ENCODE data around the gene EARS2. TPM values are rescaled to one million over a fixed set of nuclear protein-coding genes. Genes with fewer than 3 reads are reported as not detected.

The EARS2 gene
- total and polyA plus RNA-seq, 2 donors (not counting 1 experiment from before 2014, with no cell fraction given): 27.3 to 40.3 TPM

DNA sequence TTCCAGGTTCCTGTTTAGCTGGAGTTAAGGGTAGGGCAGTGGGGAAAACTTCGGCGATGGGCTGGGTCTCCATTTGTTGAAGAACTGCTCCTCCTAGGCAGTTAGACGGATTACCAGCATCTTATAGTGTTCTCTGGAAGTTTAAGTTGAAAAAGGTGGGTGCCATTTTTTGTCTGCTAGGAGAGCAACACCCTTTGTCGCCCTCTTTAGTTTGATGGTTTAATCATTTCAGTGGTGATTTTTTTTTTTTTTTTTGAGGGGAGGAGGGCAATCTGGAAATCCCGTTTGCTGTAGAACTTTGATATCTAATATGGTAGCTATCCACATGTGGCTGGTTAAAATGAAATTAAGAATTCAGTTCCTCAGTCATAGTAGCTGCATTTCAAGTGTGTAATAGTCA is 4.4 kb upstream of the EARS2 start:
- peaks cover 23% of the 10 kb centered on the region for H3K36me3 ChIP-seq (ENCODE audit: control insufficient read depth, insufficient read depth, low read length)
- H3K27me3 ChIP-seq (ENCODE audit: control insufficient read depth, insufficient read depth, low read length): no peaks in the 10 kb centered on the region

DNA sequence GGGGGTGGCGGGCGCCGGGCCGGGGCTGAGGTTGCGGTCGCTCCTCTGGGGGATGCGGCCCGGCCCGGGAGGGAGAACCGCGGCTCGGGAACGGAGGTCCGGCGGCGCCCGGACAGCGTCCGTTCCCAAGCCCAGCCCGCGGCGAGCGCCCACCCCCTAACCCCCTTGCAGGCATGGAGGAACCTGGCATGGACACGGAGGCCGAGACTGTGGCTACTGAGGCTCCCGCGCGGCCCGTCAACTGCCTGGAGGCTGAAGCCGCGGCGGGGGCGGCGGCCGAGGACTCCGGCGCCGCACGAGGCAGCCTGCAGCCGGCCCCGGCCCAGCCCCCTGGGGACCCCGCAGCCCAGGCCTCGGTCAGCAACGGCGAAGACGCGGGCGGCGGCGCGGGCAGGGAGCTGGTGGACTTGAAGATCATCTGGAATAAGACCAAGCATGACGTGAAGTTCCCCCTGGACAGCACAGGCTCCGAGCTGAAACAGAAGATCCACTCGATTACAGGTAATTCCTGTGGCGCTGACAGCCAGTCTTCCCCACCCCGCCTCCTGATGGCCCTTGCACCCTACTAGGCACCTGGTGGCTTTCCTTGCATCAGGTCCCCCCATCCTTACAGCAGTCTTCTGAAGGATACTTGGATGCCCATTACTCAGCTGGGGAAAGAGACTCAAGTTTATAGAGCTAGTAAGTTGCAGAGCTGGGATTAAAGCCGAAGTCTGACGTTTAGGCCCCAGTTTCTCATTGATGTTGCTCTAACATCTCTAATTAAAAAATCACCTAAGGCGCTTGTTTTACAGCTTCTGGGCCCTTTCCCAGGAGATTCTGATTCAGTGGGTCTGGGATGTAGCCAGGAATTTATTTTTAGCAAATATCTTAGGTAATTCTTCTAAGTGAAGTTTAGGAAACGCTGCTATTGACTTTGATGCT is 891 bp upstream of the EARS2 start:
- H4K20me1 ChIP-seq (ENCODE audit: control insufficient read depth, extremely low read depth, insufficient read depth, low read length): no peaks in the 10 kb centered on the region
- TF ChIP-seq, protein P1, sequence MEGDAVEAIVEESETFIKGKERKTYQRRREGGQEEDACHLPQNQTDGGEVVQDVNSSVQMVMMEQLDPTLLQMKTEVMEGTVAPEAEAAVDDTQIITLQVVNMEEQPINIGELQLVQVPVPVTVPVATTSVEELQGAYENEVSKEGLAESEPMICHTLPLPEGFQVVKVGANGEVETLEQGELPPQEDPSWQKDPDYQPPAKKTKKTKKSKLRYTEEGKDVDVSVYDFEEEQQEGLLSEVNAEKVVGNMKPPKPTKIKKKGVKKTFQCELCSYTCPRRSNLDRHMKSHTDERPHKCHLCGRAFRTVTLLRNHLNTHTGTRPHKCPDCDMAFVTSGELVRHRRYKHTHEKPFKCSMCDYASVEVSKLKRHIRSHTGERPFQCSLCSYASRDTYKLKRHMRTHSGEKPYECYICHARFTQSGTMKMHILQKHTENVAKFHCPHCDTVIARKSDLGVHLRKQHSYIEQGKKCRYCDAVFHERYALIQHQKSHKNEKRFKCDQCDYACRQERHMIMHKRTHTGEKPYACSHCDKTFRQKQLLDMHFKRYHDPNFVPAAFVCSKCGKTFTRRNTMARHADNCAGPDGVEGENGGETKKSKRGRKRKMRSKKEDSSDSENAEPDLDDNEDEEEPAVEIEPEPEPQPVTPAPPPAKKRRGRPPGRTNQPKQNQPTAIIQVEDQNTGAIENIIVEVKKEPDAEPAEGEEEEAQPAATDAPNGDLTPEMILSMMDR (conservative IDR thresholded peaks at IDR 0.05 in 1 of 2, IDR thresholded peaks at IDR 0.05 in 1 of 2; ENCODE audit: low read depth in 1 of 2, low read length in 2 of 2): no peak
- TF ChIP-seq EZH2 (IDR thresholded peaks at IDR 0.05; ENCODE audit: low read length, missing control alignments): no peak
- peak overlapping the region; percentile 95 for H3K4me2 ChIP-seq (ENCODE audit: extremely low read depth, insufficient read depth, low read length)
- H3K36me3 ChIP-seq (ENCODE audit: control insufficient read depth, insufficient read depth, low read length): peaks cover 16% of the 10 kb centered on the region
- H2AFZ ChIP-seq (ENCODE audit: low read length): peak overlapping the region; percentile 31
- DNase-seq (ENCODE audit: low read depth in 2 of 2): peak; percentile 36 to 52
- no peaks in the 10 kb centered on the region for H3K9me3 ChIP-seq (ENCODE audit: control insufficient read depth, insufficient read depth, low read depth, low read length)
- H3K79me2 ChIP-seq (ENCODE audit: control insufficient read depth, insufficient read depth, low read length): peaks cover 34% of the 10 kb centered on the region
- peak overlapping the region; percentile 89 for H3K27ac ChIP-seq (ENCODE audit: insufficient read depth, low read length)
- H3K4me1 ChIP-seq (ENCODE audit: control insufficient read depth, extremely low read depth, insufficient read depth, low read length): no peaks in the 10 kb centered on the region
- H3K4me3 ChIP-seq (replicated peaks in 1 of 4; ENCODE audit: control extremely low read depth in 1 of 4, insufficient read depth in 1 of 4, low read depth in 3 of 4, low read length in 4 of 4): peak overlapping the region; percentile 87 to 98 (median 94)
- no peaks in the 10 kb centered on the region for H3K27me3 ChIP-seq (ENCODE audit: control insufficient read depth, insufficient read depth, low read length)
- peak overlapping the region; percentile 89 for H3K9ac ChIP-seq (ENCODE audit: insufficient read depth, low read length)

More for the DNA sequence above, 4.4 kb upstream of the EARS2 start:
- no peaks in the 10 kb centered on the region for H3K4me1 ChIP-seq (ENCODE audit: control insufficient read depth, extremely low read depth, insufficient read depth, low read length)
- H4K20me1 ChIP-seq (ENCODE audit: control insufficient read depth, extremely low read depth, insufficient read depth, low read length): no peaks in the 10 kb centered on the region
- H3K4me2 ChIP-seq (ENCODE audit: extremely low read depth, insufficient read depth, low read length): no peak overlapping the region
- no peak overlapping the region for H3K9ac ChIP-seq (ENCODE audit: insufficient read depth, low read length)
- peaks cover 34% of the 10 kb centered on the region for H3K79me2 ChIP-seq (ENCODE audit: control insufficient read depth, insufficient read depth, low read length)
- no peak for DNase-seq (ENCODE audit: low read depth in 2 of 2)
- no peak overlapping the region for H3K4me3 ChIP-seq (replicated peaks in 1 of 4; ENCODE audit: control extremely low read depth in 1 of 4, insufficient read depth in 1 of 4, low read depth in 3 of 4, low read length in 4 of 4)
- no peaks in the 10 kb centered on the region for H3K9me3 ChIP-seq (ENCODE audit: control insufficient read depth, insufficient read depth, low read depth, low read length)
- TF ChIP-seq, protein P1 (conservative IDR thresholded peaks at IDR 0.05 in 1 of 2, IDR thresholded peaks at IDR 0.05 in 1 of 2; ENCODE audit: low read depth in 1 of 2, low read length in 2 of 2): no peak
- no peak for TF ChIP-seq EZH2 (IDR thresholded peaks at IDR 0.05; ENCODE audit: low read length, missing control alignments)
- no peak overlapping the region for H2AFZ ChIP-seq (ENCODE audit: low read length)
- H3K27ac ChIP-seq (ENCODE audit: insufficient read depth, low read length): no peak overlapping the region

DNA sequence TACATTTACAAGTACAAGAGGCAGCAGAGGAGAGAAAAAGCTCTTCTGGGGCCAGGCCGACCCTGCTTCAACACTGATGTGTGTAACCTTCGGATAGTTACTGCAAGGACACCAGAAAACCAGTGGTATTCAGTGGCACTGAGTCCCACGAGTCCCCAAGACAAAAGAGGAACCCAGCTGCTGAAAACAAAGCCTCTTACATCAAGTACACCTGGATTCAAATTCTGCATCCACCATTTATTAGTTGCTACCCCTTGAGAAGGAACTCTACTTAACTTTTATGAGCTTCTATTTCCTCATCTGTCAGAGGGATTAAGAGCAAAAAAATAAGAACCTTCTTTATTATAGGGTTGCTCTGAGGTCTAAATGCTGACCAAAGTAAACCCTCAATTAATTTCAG is 2.6 kb downstream of the EARS2 start:
- Histone ChIP-seq H3K9ac (ENCODE audit: insufficient read depth, low read length) (no peak overlapping the region), H3K36me3 (ENCODE audit: control insufficient read depth, insufficient read depth, low read length) (peaks cover 3% of the 10 kb centered on the region), H3K4me1 (ENCODE audit: control insufficient read depth, extremely low read depth, insufficient read depth, low read length) (no peaks in the 10 kb centered on the region), H4K20me1 (ENCODE audit: control insufficient read depth, extremely low read depth, insufficient read depth, low read length) (no peaks in the 10 kb centered on the region), H3K79me2 (ENCODE audit: control insufficient read depth, insufficient read depth, low read length) (peaks cover 18% of the 10 kb centered on the region), H3K9me3 (ENCODE audit: control insufficient read depth, insufficient read depth, low read depth, low read length) (no peaks in the 10 kb centered on the region), H3K27ac (ENCODE audit: insufficient read depth, low read length) (no peak overlapping the region), H2AFZ (ENCODE audit: low read length) (no peak overlapping the region), H3K27me3 (ENCODE audit: control insufficient read depth, insufficient read depth, low read length) (no peaks in the 10 kb centered on the region), H3K4me3 (replicated peaks in 1 of 4; ENCODE audit: control extremely low read depth in 1 of 4, insufficient read depth in 1 of 4, low read depth in 3 of 4, low read length in 4 of 4) (no peak overlapping the region), H3K4me2 (ENCODE audit: extremely low read depth, insufficient read depth, low read length) (no peak overlapping the region)
- TF ChIP-seq, protein P1 (conservative IDR thresholded peaks at IDR 0.05 in 1 of 2, IDR thresholded peaks at IDR 0.05 in 1 of 2; ENCODE audit: low read depth in 1 of 2, low read length in 2 of 2): no peak
- no peak for TF ChIP-seq EZH2 (IDR thresholded peaks at IDR 0.05; ENCODE audit: low read length, missing control alignments)
- no peak for DNase-seq (ENCODE audit: low read depth in 2 of 2)

All from fibroblast of lung (primary cell).